Activated CD8-positive, alpha-beta memory T cell treated with anti-CD3 and anti-CD28 coated beads, Interleukin-2, amount 50 U/mL, for 24 hours (primary cell): ENCODE results near the gene NFYB.
A peak's percentile ranks its signal among the peaks of the same experiment; 100 is the strongest.
"Not testable (repeated sequence)": the region's sequence is repeated elsewhere in the genome, so short reads cannot be mapped to it uniquely, and the experiment has no call there.

Experiments used
- DNase-seq: peaks from one replicate; pipeline ENCODE4 v3.0.0-alpha.2; 2020; ENCODE audit errors: extremely low read depth

The NFYB gene

DNA sequence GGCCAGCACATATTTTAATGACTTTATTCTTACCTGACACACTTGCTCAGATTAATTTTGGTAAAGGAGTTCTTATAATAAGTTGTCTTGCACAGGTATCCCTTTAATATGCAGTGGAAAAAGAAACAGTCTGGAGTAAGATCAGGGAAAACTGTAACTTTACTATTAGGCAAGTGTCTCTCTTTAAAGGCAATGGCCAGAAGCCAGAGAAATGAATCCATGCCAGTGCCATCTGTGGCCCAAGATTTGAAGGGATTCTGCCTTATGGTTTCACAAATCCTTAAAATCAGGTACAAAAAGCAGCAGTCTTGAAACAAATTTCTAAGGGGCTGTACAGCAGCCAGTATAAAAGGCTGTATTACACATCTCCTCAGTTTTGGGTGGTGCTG is 22.4 kb downstream of the NFYB start:
- DNase-seq, result no peak

DNA sequence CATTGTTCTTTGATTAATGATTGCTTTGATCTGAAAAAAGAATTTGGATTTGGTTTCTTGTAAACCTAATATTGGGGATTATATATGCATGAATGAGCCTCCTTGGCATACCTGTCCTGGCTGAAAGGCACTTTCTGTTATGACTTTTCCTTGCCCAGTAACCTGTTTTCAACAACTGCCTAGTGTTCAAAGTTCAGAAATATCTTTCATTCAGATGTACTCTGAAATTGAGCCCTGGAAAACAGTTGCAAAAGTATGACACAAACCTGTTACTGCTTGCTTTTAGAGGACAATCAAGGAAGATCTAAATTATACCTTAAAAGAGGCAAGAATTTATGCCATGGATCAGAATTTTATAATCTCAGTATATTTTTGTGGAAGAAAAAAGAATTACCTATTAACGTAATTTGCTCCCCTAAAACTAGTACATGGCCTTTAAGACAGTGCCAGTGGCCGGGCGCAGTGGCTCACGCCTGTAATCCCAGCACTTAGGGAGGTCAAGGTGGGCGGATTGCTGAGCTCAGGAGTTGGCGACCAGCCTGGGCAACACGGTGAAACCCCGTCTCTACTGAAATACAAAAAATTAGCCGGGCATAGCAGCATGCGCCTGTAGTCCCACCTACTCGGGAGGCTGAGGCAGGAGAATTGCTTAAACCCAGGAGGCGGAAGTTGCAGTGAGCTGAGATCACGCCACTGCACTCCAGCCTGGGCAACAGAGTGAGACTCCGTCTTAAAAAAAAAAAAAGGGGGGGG is 23.0 kb downstream of the NFYB start:
- not testable (repeated sequence) for DNase-seq

DNA sequence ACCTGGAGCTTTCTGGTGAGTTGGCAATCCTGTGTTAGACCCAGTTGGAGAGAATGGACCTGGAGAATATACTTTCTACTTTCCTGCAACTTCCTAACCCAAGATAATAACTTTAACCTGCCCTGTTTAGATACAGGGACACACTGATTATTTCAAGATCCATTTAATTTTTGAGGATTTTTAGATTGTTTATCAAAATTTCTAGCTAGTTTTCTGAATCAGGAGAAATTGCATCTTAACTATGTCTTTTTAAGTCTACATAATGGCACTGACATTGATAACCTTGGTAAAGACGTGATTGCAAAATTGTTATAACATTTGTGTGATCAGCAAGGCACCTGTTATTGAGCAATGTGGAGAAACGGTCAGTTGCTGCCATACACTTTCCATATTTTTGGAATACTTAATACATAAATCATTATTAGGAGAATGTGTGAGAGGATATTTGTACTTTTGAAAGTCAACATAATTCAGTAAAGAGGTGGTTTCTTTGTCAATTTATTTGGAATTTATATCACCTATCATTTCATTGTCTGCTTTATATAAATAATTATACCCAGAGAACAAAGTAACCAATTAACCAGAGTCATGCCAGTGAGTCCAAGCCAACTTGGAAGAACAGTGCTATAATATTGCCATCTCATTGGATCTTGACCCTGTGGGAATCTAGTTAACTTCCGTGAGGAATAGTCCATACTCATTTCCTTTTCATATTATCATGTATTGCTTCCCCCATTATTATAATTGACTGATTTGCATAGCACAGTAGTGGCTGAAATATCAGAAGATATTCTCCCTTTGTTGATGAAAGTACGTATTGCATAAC is 28.4 kb downstream of the NFYB start:
- no peak for DNase-seq

DNA sequence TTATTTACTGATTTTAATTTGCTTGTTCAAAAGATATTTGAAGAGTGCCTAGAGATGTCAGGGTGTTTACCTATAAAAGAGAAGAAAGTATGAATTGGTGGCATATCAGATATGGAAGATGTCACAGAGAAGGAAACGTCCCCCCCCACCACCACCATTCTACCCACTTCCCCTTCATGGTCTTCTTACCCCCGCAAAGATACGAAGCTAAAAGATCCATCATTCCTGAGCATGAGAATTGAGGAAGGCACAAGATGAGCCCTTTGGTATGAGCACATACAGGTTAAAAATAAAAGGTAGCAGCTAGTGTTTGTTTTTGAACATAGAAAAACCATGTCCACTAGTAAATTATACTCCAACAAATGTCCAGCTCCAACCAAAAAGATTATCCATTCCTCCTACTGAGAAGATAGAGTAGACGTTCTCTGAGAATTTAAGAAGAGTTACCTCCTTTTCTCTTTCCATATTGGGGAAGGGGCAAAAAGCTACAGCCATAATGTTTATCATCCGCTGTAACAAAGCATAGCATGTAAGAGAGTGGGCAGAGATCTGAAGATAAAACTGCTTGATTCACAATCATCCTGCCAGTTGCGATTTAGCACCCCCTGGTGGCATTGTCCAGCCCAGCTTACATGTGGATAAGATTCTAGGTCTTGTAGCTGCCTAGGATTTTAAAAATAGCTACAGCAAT is 29.1 kb downstream of the NFYB start:
- peak; percentile 71 for DNase-seq

DNA sequence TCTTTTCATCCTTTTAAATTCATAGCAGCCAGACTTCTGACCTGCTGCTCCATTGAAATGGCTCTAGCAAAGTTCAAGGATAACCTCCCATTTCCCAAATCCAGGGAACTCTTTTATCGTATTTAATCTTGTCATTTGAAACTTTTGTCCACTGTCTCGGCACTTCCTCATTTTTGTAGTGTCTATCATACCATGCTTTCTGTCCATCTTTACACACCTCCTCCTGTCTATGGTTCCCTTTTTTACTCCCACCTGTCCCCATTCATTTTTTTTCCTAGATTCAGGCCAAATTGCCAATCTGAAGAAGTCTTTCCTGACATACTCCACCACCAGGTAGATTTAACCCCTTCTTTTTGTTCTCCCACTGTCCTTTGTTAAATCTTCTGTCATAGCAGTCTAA is 31.0 kb downstream of the NFYB start:
- DNase-seq, result no peak

DNA sequence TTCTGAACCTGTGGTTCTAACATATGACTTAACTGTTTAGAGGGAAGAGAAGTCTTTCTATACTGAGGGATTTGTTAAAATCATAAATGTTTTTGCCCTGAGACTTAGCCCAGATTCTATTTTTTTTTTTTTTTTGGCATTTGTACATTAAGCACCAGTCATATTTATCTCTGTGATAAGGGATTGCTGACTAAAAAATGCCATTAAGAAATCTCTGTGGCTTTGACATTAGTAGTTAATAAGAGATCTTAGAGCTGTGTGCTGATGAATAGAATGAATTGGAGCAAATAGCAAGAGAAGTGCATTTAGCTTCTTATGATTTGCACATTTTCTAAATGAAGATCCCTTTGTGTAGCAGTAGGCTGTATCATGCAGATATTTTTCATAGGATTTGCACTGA is 32.5 kb downstream of the NFYB start:
- no peak for DNase-seq

DNA sequence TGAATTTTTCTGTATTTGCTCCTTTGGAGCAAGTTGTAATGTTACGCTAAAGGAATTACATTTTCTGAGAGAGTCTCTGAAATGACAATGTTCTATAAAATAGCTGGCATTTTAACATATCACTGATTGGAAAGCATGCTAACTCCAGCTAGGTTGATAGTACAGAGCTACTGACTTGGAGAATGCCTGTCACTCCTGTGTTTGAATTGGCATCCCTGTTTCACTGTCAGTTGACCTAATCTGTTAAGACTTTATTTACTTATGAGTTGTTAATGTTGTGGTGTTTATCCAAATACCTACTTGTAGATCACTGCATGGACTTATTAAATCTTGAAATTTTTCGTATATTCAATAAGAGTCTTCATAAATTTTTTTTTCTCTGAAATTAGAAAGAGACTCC is 40.1 kb downstream of the NFYB start:
- no peak for DNase-seq

DNA sequence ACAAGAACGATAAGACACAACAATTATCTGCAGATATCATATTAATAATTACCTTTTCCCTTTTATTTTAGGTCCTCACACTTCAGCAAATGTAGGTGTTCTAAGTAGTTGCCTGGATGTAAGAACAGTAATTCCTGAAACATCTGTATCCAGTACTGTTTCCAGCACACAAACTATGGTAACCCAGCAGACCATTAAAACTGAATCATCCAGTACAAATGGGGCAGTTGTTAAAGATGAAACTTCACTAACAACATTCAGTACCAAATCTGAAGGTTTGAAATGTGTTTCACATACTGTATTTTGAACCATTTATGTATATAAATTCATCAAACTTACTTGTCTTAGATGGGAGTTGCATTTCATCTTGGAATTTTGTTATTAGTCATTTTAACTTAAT is 42.7 kb downstream of the NFYB start:
- no peak for DNase-seq

DNA sequence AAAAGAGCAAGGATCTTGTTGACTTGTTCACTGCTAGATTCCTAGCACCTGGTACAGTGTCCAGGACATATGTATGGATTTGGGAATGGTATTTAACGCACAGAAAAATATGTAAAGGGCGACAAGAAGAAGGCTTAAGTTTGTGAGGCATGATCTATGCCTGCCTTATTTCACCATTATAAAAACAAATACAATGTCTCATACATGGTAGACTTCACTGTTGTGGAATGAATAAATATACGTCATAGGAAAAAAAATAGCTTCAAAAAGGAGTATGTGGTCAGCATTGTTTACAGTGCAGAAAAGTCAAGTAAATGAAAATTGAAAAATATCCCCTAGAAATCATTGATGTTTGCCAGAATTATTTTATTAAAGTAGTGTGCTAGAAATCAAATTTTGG is 43.7 kb downstream of the NFYB start:
- DNase-seq, result no peak

DNA sequence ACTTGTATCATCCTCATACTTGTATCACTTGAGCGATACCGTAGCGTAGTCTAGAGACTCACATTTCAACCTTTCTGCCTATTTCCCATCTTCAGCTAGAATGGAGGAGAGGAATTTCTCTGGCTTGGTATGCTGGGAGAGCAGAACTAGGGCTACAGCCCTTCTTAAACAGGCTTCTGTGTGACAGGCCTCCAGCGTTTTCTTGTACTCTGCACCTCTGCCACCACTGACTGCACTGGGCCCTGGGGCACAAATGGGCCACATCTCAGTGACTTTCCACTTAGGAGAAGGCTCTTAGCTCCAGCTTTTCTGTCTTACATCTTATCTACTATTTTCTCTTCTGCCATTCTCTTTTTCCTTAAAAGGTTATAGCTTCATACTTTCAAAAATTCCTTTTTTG is 46.9 kb downstream of the NFYB start:
- no peak for DNase-seq

DNA sequence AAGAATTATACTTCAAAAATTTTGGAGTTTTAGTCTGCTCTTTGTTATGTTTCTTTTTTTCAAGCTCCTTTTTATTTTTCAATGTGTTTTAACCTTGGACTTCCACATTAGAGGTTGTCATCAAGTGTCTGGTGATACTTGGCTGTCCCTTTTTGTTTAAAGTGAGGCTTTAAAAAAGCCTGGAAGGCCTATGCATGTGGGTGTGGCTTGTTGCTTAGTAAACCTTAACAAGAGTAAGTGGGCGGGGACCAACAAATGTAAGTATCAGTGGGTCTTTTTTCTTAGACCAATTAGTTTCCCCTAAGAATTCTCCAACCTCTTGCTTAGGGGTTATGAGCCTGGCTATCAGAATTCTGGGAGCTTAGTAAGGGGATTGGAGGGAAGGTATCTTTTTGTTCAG is 47.3 kb downstream of the NFYB start:
- no peak for DNase-seq

DNA sequence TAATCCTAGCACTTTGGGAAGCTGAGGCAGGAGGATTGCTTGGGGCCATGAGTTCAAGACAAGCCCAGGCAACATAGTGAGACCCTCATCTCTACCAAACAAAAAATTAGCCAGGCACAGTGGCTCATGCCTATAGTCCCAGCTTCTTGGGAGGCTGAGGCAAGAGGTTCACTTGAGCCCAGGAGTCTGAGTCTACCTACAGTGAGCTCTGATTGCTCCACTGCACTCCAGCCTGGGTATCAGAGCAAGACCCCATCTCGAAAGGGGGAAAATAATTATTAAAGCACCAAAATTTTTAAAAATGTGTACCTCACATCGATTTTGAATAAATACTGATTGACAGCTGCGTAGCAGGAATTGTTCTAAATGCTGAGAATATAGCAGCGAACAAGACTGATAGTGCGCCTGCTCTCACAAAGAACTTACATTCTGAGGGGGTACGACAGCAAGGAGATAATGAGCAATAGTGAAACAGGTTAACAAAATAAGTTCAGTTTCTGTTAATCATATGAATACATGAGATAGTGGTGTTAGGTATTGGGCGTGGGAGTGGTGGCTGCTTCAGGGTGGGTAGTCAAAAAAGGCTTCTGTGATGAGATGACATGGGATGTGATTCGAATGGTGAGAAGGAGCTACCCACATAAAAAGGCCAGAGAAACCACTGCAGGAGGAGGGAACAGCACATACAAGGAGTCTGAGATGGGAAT is 54.1 kb downstream of the NFYB start:
- no peak for DNase-seq

DNA sequence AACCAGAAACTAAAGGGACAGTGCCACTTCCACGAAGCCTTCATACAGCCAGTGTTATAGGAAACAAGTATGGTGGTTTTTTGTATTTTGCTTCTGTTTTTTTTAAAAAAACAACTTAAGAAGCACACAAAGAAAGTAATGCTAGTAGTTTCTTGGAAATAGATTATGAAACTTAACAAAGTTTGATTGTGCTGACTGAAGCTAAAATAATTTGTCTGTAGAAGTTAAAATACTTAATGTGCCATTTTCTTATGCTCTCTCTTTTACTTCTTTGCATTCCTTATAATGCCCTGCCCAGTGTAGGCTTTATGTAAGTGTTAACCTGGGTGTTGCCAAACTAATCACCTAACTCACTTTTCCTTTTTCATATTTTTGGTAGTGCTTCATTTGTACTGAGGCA is 57.2 kb downstream of the NFYB start:
- no peak for DNase-seq

DNA sequence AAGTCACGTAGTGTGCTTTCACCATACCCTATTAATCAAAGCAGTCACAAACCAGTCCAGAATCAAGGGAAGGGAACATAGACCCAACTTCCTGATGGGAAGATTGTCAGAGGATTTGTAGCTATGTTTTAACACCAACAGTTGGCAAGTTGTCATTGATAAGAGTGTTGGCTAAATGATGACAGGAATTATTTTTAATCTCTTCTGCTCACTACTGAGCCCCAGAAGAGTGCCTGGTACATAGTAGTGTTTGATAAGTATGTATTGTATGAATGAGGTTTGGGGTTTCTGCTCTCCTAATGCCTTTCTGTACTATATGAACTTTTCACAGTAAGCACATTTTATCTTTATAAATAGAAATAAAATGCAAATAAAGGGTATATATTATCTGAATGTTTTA is 59.0 kb downstream of the NFYB start:
- DNase-seq, result no peak

DNA sequence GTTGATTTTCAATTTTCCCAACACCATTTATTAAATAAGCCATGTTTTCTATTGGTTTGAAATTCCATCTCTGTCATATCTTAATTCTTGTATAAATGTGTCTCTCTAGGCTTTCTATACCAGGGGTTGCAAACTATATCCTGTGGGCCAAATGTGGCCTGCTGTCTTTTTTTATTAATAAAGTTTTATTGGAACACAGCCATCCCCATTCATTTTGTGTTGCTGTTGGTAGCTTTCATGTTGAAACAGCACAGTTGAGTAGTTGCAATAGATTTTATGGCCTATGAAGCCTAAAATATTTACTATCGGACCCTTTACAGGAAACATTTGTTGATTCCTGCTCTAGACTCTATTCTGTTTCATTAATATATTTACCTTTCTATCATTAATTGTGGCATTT is 64.3 kb downstream of the NFYB start:
- no peak for DNase-seq

DNA sequence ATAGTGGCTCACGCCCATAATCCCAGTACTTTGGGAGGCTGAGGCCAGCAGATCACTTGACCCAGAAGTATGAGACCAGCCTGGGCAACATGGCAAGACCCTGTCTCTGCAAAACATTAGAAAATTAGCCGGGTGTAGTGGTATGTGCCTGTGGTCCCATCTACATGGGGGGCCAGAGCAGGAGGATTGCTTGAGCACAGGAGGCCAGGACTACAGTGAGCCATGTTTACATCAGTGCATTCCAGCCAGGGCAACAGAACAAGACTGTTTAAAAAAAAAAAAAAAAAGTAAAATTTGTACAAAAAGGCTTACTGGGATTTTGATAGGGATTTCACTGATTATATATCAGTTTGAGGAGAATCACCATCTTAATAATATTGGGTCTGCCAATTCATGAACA is 65.9 kb downstream of the NFYB start:
- DNase-seq, result no peak
